Ascending aorta (tissue), 2 donors: ENCODE results near the gene BCL11A. TPM values are rescaled to one million over a fixed set of nuclear protein-coding genes. Genes with fewer than 3 reads are reported as not detected.

Experiments used
- DNase-seq, 2 donors: peaks; one replicate each; pipeline ENCODE4 v3.0.0-alpha.2; 2019; ENCODE audit warnings: low spot score in 2 of 2
- H3K27ac ChIP-seq, 2 donors: fragments of 200-600 bp; sonication (generic); one replicate each; pipeline ENCODE4 v1.5.1; 2016 to 2017; ENCODE audit warnings: mild to moderate bottlenecking in 1 of 2
- H3K27me3 ChIP-seq: fragments of 200-600 bp; sonication (generic); one replicate; pipeline ENCODE4 v1.5.1; 2017
- H3K36me3 ChIP-seq, 2 donors: fragments of 200-600 bp; sonication (generic); one replicate each; pipeline ENCODE4 v1.5.1; 2016
- H3K4me1 ChIP-seq, 2 donors: fragments of 200-600 bp; sonication (generic); one replicate each; pipeline ENCODE4 v1.5.1; 2016 to 2017; ENCODE audit warnings: mild to moderate bottlenecking in 1 of 2
- H3K4me3 ChIP-seq, 2 donors: fragments of 200-600 bp; sonication (generic); one replicate each; pipeline ENCODE4 v1.5.1; 2016 to 2017; ENCODE audit warnings: mild to moderate bottlenecking in 1 of 2
- H3K9me3 ChIP-seq, 2 donors: fragments of 200-600 bp; sonication (generic); one replicate each; pipeline ENCODE4 v1.5.1; 2016
- intact Hi-C: fragments of 100-400 bp; cut with DNase I; formaldehyde crosslinking; loops from one replicate; pipeline ENCODE4 v1.15.1; 2023
- total RNA-seq: library from RNA; depleted of rRNA; stranded (reverse); fragments of >200 nt; gene quantifications from one replicate; pipeline ENCODE4 v1.1.0, GENCODE V29; 2016
- TF ChIP-seq, protein P1 (sequence below), 3 experiments: fragments of 200-600 bp in 2 of 3; fragments of 450-650 bp in 1 of 3; sonication (generic) in 2 of 3; IDR thresholded peaks; one replicate each; pipeline ENCODE4 v1.5.1; 2016 to 2019; ENCODE audit warnings: antibody characterized with exemption in 3 of 3, mild to moderate bottlenecking in 1 of 3, moderate library complexity in 1 of 3

Gene BCL11A
- total RNA-seq, 1 donor from 2014 or later: 0.11 TPM

DNA sequence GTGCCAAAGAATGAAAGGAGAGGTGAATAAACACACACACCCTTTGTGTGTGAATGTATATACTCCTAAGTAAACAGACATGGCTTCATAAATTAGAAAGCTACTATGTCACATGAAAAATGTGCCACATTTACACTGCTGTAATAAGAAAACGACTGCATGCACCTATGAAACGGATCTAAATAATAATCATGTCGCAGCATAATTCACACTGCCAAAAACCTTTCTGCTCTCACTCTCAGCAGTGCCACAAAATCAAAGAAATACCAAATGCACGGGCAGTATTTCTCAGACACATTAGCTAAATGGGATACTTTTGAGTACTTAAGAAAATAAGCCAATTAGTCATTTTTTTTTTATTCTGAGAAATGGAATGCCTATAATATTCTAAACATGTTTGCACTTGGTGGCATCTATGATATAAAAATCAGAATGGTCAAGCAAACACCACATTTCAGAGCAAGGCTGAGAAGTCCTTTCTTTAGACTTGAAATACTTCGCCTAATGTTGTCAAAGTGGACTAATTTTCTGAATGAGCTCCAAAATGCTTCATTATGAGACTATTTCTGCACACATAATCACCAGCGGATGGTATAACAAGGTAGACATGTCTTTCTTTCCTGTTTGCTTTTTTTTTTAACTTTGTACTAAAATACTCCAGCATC, 6.6 kb downstream of the BCL11A start:
- Histone ChIP-seq H3K27ac (no peak overlapping the region), H3K4me3 (no peak overlapping the region), H3K9me3 (no peaks in the 10 kb centered on the region), H3K36me3 (no peaks in the 10 kb centered on the region), H3K27me3 (peaks cover 21% of the 10 kb centered on the region), H3K4me1 (peaks cover 11 to 22% of the 10 kb centered on the region in 2 donors)
- TF ChIP-seq, protein P1, sequence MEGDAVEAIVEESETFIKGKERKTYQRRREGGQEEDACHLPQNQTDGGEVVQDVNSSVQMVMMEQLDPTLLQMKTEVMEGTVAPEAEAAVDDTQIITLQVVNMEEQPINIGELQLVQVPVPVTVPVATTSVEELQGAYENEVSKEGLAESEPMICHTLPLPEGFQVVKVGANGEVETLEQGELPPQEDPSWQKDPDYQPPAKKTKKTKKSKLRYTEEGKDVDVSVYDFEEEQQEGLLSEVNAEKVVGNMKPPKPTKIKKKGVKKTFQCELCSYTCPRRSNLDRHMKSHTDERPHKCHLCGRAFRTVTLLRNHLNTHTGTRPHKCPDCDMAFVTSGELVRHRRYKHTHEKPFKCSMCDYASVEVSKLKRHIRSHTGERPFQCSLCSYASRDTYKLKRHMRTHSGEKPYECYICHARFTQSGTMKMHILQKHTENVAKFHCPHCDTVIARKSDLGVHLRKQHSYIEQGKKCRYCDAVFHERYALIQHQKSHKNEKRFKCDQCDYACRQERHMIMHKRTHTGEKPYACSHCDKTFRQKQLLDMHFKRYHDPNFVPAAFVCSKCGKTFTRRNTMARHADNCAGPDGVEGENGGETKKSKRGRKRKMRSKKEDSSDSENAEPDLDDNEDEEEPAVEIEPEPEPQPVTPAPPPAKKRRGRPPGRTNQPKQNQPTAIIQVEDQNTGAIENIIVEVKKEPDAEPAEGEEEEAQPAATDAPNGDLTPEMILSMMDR (IDR thresholded peaks at IDR 0.05): no peak
- intact Hi-C loops: no loop called here
- DNase-seq: no peak

GRCh38 chr2:60544954-60545560, 8.4 kb downstream of the BCL11A start:
- Histone ChIP-seq H3K4me3 (no peak overlapping the region), H3K27me3 (peaks cover 11% of the 10 kb centered on the region), H3K4me1 (peaks cover 7 to 9% of the 10 kb centered on the region in 2 donors), H3K9me3 (no peaks in the 10 kb centered on the region), H3K36me3 (no peaks in the 10 kb centered on the region), H3K27ac (no peak overlapping the region)
- intact Hi-C loops: no loop called here
- TF ChIP-seq, protein P1 (IDR thresholded peaks at IDR 0.05): no peak
- no peak for DNase-seq

- intact Hi-C loops: no loop called here
- peaks cover 5% of the 10 kb centered on the region for H3K27me3 ChIP-seq
- no peaks in the 10 kb centered on the region for H3K9me3 ChIP-seq
- no peak for DNase-seq
- TF ChIP-seq, protein P1 (IDR thresholded peaks at IDR 0.05): no peak
- H3K4me3 ChIP-seq: no peak overlapping the region
- H3K27ac ChIP-seq: no peak overlapping the region
- H3K4me1 ChIP-seq: peaks cover 0 to 1% of the 10 kb centered on the region in 2 donors
- H3K36me3 ChIP-seq: no peaks in the 10 kb centered on the region
These were observed 9.4 kb downstream of the BCL11A start for GRCh38 chr2:60544062-60544461.

GRCh38 chr2:60541056-60541651, 12.3 kb downstream of the BCL11A start:
- DNase-seq: no peak
- no peak overlapping the region for H3K27ac ChIP-seq
- no peaks in the 10 kb centered on the region for H3K27me3 ChIP-seq
- no peak overlapping the region for H3K4me3 ChIP-seq
- no peaks in the 10 kb centered on the region for H3K9me3 ChIP-seq
- intact Hi-C loops: no loop called here
- H3K36me3 ChIP-seq: no peaks in the 10 kb centered on the region
- no peaks in the 10 kb centered on the region for H3K4me1 ChIP-seq
- TF ChIP-seq, protein P1 (IDR thresholded peaks at IDR 0.05): no peak

- Histone ChIP-seq H3K27ac (no peak overlapping the region), H3K36me3 (no peaks in the 10 kb centered on the region), H3K9me3 (no peaks in the 10 kb centered on the region), H3K4me1 (no peaks in the 10 kb centered on the region), H3K4me3 (no peak overlapping the region), H3K27me3 (no peaks in the 10 kb centered on the region)
- intact Hi-C loops: no loop called here
- TF ChIP-seq, protein P1 (IDR thresholded peaks at IDR 0.05): no peak
- no peak for DNase-seq
These were observed 13.4 kb downstream of the BCL11A start for GRCh38 chr2:60540074-60540473.
